Bone marrow (tissue), 2 donors: ENCODE results near the gene AK3.
"Not testable (repeated sequence)": the region's sequence is repeated elsewhere in the genome, so short reads cannot be mapped to it uniquely, and the experiment has no call there.

Experiments used
- DNase-seq, 2 donors: peaks; one replicate each; lab custom pipeline; 2025; lab: John Stamatoyannopoulos, UW

AK3 gene

GRCh38 chr9:4666042-4666699 lies 74.8 kb downstream of the AK3 start, which contains the start of gene SPATA6L:
Gene SPATA6L, minus strand, starts transcription at chr9:4666480. Its CDS starts 230 bp downstream, at chr9:4666250.
- peak; percentile 12 to 22 for DNase-seq

GRCh38 chr9:4665357-4665756 lies 75.6 kb downstream of the AK3 start:
- no peak for DNase-seq

GRCh38 chr9:4663956-4664355 lies 77.0 kb downstream of the AK3 start:
- DNase-seq: no peak

GRCh38 chr9:4662989-4663792 lies 77.8 kb downstream of the AK3 start:
- no peak for DNase-seq

- peak; percentile 48 to 52 for DNase-seq
Measured at GRCh38 chr9:4662108-4662988, 78.7 kb downstream of the AK3 start, which contains the start of gene PLPP6. Gene PLPP6, plus strand, starts transcription at chr9:4662294. Its CDS starts 82 bp downstream, at chr9:4662376.

GRCh38 chr9:4661611-4662010 lies 79.4 kb downstream of the AK3 start:
- DNase-seq: no peak

- DNase-seq: no peak
Measured at GRCh38 chr9:4661165-4661564, 79.8 kb downstream of the AK3 start.

GRCh38 chr9:4660665-4661064 lies 80.3 kb downstream of the AK3 start:
- not testable (repeated sequence) for DNase-seq
